Measurements from ENCODE around the gene LRMDA.

LRMDA gene

DNA sequence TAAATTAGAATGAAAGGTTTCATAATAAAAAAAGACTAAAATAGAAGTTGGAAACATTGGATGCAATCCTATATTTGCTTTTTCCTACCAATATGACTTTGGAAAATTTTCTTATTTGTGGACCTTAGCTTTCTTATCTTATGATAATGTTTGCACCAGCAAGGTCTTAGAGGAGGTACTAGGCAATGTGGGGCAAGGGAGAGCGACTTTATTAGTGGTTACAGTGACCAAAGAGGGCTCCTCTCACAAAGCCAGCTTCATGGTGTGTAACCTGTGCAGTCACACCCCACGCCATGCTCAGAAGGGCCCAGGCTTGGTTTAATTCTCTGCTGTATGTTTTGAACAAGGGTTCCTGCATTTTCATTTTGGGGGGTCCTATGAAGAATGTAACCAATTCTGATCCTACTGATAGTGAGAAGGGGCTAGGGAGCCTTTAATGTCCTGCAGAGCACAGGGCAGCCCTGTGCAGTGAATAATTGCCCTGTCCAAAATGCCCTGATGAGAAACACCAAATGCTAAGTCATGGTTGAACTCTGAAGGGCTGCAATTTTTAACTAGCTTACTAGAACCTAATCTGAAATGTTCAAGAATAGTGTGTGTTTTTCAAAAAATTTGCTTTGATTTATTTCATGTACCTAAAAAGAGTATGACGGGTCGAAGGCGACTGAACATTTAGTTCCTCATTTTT is 1047.8 kb downstream of the LRMDA start:
- H3K9ac ChIP-seq = no peak overlapping the region
- no peak overlapping the region for H3K4me2 ChIP-seq
- H3K36me3 ChIP-seq (ENCODE audit: insufficient read depth) = no peaks in the 10 kb centered on the region
- no peaks in the 10 kb centered on the region for H3K79me2 ChIP-seq (ENCODE audit: insufficient read depth, low read depth)
- no peaks in the 10 kb centered on the region for H3K4me1 ChIP-seq (ENCODE audit: low read depth, poor library complexity, severe bottlenecking)
- no peak overlapping the region for H3K4me3 ChIP-seq (IDR thresholded peaks at IDR 0.05; ENCODE audit: insufficient read depth, low read depth, low read length)
- H3K27me3 ChIP-seq (ENCODE audit: insufficient read depth, low read depth) = no peaks in the 10 kb centered on the region
- TF ChIP-seq, protein P1, sequence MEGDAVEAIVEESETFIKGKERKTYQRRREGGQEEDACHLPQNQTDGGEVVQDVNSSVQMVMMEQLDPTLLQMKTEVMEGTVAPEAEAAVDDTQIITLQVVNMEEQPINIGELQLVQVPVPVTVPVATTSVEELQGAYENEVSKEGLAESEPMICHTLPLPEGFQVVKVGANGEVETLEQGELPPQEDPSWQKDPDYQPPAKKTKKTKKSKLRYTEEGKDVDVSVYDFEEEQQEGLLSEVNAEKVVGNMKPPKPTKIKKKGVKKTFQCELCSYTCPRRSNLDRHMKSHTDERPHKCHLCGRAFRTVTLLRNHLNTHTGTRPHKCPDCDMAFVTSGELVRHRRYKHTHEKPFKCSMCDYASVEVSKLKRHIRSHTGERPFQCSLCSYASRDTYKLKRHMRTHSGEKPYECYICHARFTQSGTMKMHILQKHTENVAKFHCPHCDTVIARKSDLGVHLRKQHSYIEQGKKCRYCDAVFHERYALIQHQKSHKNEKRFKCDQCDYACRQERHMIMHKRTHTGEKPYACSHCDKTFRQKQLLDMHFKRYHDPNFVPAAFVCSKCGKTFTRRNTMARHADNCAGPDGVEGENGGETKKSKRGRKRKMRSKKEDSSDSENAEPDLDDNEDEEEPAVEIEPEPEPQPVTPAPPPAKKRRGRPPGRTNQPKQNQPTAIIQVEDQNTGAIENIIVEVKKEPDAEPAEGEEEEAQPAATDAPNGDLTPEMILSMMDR (conservative IDR thresholded peaks at IDR 0.05; ENCODE audit: low read depth, low read length) = no peak
- H2AFZ ChIP-seq (ENCODE audit: low read depth) = no peak overlapping the region
- no peaks in the 10 kb centered on the region for H4K20me1 ChIP-seq (ENCODE audit: insufficient read depth)
- no peak overlapping the region for H3K27ac ChIP-seq

DNA sequence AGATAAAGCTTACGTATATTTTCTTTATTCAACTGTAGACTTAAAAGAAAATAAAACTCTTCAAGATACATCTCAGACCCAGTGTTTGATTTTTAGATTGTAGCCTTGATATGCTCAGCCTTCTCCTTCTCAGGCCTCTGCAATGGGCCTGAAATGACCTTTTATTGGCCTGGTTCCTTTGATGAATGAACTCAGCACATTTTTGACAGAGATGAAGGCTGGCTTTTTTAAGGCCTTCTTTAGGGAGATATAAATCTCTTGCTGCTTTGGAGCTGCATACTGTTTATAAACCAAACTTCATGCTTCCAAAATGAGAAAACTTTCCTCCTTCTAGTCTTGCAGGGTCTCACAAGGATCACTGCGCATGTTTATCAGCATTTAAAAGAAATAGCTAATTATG is 1049.8 kb downstream of the LRMDA start:
- Histone ChIP-seq H3K27ac (no peak overlapping the region), H3K36me3 (ENCODE audit: insufficient read depth) (no peaks in the 10 kb centered on the region), H3K9ac (no peak overlapping the region), H3K27me3 (ENCODE audit: insufficient read depth, low read depth) (no peaks in the 10 kb centered on the region), H3K4me3 (IDR thresholded peaks at IDR 0.05; ENCODE audit: insufficient read depth, low read depth, low read length) (no peak overlapping the region), H4K20me1 (ENCODE audit: insufficient read depth) (no peaks in the 10 kb centered on the region), H2AFZ (ENCODE audit: low read depth) (no peak overlapping the region), H3K79me2 (ENCODE audit: insufficient read depth, low read depth) (no peaks in the 10 kb centered on the region), H3K4me2 (no peak overlapping the region), H3K4me1 (ENCODE audit: low read depth, poor library complexity, severe bottlenecking) (no peaks in the 10 kb centered on the region)
- TF ChIP-seq, protein P1 (conservative IDR thresholded peaks at IDR 0.05; ENCODE audit: low read depth, low read length) = no peak

DNA sequence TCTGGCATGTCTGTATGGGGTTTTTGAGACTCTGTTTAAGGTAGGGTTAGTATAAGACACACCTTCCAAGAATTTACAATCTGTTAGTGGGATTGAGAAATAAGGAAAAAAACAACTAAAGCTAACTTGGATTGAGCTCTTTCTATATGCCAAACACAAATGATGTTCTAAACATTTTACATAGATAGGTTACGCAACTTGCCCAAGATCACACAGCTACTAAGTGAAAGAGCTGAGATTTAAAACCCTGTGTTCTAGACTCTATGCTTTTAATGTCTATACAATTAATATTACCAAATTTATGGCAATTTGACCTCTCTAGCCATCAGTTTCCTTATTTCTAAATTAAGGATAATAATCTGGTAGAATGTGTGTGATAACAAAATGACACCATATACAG is 1056.2 kb downstream of the LRMDA start:
- no peak overlapping the region for H3K27ac ChIP-seq
- no peaks in the 10 kb centered on the region for H4K20me1 ChIP-seq (ENCODE audit: insufficient read depth)
- H2AFZ ChIP-seq (ENCODE audit: low read depth) = no peak overlapping the region
- no peak overlapping the region for H3K4me2 ChIP-seq
- H3K79me2 ChIP-seq (ENCODE audit: insufficient read depth, low read depth) = no peaks in the 10 kb centered on the region
- no peak overlapping the region for H3K9ac ChIP-seq
- H3K4me1 ChIP-seq (ENCODE audit: low read depth, poor library complexity, severe bottlenecking) = no peaks in the 10 kb centered on the region
- no peaks in the 10 kb centered on the region for H3K27me3 ChIP-seq (ENCODE audit: insufficient read depth, low read depth)
- H3K36me3 ChIP-seq (ENCODE audit: insufficient read depth) = no peaks in the 10 kb centered on the region
- no peak overlapping the region for H3K4me3 ChIP-seq (IDR thresholded peaks at IDR 0.05; ENCODE audit: insufficient read depth, low read depth, low read length)
- TF ChIP-seq, protein P1 (conservative IDR thresholded peaks at IDR 0.05; ENCODE audit: low read depth, low read length) = no peak

DNA sequence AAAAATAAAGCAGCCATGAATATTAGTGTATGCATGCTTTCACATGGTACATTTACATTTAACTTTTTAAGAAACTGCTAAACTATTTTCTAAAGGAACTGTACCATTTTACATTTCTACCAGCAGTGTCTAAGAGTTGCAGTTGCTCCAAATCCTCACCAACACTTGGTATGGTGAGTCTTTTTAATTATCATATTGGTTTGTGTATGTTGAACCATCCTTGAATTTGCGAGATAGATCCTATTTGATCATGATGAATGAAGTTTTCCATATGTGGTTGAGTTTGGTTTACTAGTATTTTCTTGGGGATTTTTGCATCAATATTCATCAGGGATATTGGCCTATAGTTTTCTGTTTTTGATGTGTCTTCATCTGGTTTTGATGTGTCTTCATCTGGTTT is 1057.2 kb downstream of the LRMDA start:
- Histone ChIP-seq H3K4me1 (ENCODE audit: low read depth, poor library complexity, severe bottlenecking) (no peaks in the 10 kb centered on the region), H3K4me3 (IDR thresholded peaks at IDR 0.05; ENCODE audit: insufficient read depth, low read depth, low read length) (no peak overlapping the region), H3K4me2 (no peak overlapping the region), H2AFZ (ENCODE audit: low read depth) (no peak overlapping the region), H3K27ac (no peak overlapping the region), H3K9ac (no peak overlapping the region), H3K79me2 (ENCODE audit: insufficient read depth, low read depth) (no peaks in the 10 kb centered on the region), H3K27me3 (ENCODE audit: insufficient read depth, low read depth) (no peaks in the 10 kb centered on the region), H3K36me3 (ENCODE audit: insufficient read depth) (no peaks in the 10 kb centered on the region), H4K20me1 (ENCODE audit: insufficient read depth) (no peaks in the 10 kb centered on the region)
- TF ChIP-seq, protein P1 (conservative IDR thresholded peaks at IDR 0.05; ENCODE audit: low read depth, low read length) = no peak
